PC-9 (cell line): Measurements from ENCODE around the gene PITX1. TPM values are rescaled to one million over a fixed set of nuclear protein-coding genes. Genes with fewer than 3 reads are reported as not detected.

Experiments
- BruUV-seq: library from RNA; stranded (reverse); fragments of 400-500 nt; replicated peaks from 2 replicates; lab custom pipeline; 2021; lab: Mats Ljungman, UMichigan
- CTCF ChIA-PET: fragments of 300-600 bp; sonication (Branson Sonifier 250); formaldehyde crosslinking; loops from one replicate; lab custom pipeline; 2022; ENCODE audit warnings: antibody characterized with exemption; lab: Charles Lee
- POLR2A ChIA-PET: fragments of 300-600 bp; sonication (Branson Sonifier 250); formaldehyde crosslinking; loops from one replicate; lab custom pipeline; 2022; ENCODE audit warnings: antibody characterized with exemption; ENCODE audit not compliant: unreplicated experiment; lab: Charles Lee
- DNase-seq, 2 experiments: peaks; one replicate each; pipeline versions ENCODE4 v3.0.0 to v3.0.0-alpha.2; 2015 to 2022; ENCODE audit warnings: mixed read lengths in 1 of 2
- H2AFZ ChIP-seq: fragments of 200-600 bp; sonication (generic); 2 replicates; pipeline ENCODE4 v1.8.1; 2017; ENCODE audit warnings: antibody characterized with exemption
- H3F3A ChIP-seq: fragments of 200-600 bp; sonication (generic); 2 replicates; pipeline ENCODE4 v1.8.1; 2017; ENCODE audit warnings: antibody characterized with exemption, mild to moderate bottlenecking, low read depth; ENCODE audit not compliant: insufficient read depth
- H3K27ac ChIP-seq: fragments of 200-600 bp; sonication (generic); 2 replicates; pipeline ENCODE4 v1.6.1; 2016; ENCODE audit warnings: mixed run types
- H3K27me3 ChIP-seq: fragments of 200-600 bp; sonication (generic); 2 replicates; pipeline ENCODE4 v1.6.1; 2016; ENCODE audit warnings: low read depth, mixed run types; ENCODE audit not compliant: insufficient read depth
- H3K36me3 ChIP-seq: fragments of 200-600 bp; sonication (generic); 2 replicates; pipeline ENCODE4 v1.6.1; 2016; ENCODE audit warnings: low read depth, mixed run types
- H3K4me1 ChIP-seq: fragments of 200-600 bp; sonication (generic); replicated peaks from 2 replicates; pipeline ENCODE4 v1.6.1; 2016; ENCODE audit warnings: mixed run types; ENCODE audit not compliant: insufficient read depth
- H3K4me2 ChIP-seq: fragments of 200-600 bp; sonication (generic); 2 replicates; pipeline ENCODE4 v1.6.1; 2017; ENCODE audit warnings: mixed run types
- H3K4me3 ChIP-seq: fragments of 200-600 bp; sonication (generic); 2 replicates; pipeline ENCODE4 v1.6.1; 2016; ENCODE audit warnings: mixed run types
- H3K79me2 ChIP-seq: fragments of 200-600 bp; sonication (generic); 2 replicates; pipeline ENCODE4 v1.6.1; 2017; ENCODE audit warnings: low read depth, mixed run types
- H3K9me2 ChIP-seq: fragments of 200-600 bp; sonication (generic); 2 replicates; pipeline ENCODE4 v1.8.1; 2017; ENCODE audit warnings: mild to moderate bottlenecking; ENCODE audit not compliant: insufficient read depth
- H3K9me3 ChIP-seq: fragments of 200-600 bp; sonication (generic); 2 replicates; pipeline ENCODE4 v1.8.1; 2016; ENCODE audit warnings: low read depth; ENCODE audit not compliant: insufficient read depth
- H4K20me1 ChIP-seq: fragments of 200-600 bp; sonication (generic); 2 replicates; pipeline ENCODE4 v1.8.1; 2017; ENCODE audit not compliant: insufficient read depth
- CTCF ChIP-seq: fragments of 200-600 bp; sonication (generic); conservative IDR thresholded peaks from 2 replicates; pipeline ENCODE4 v1.6.1; 2017; ENCODE audit warnings: mixed run types, antibody characterized with exemption, mild to moderate bottlenecking, moderate library complexity
- EZH2 ChIP-seq: fragments of 200-600 bp; sonication (generic); IDR thresholded peaks from 2 replicates; pipeline ENCODE4 v1.8.0; 2017; ENCODE audit warnings: antibody characterized with exemption, low read depth
- intact Hi-C: fragments of 100-400 bp; cut with micrococcal nuclease; formaldehyde crosslinking; loops from one replicate; pipeline ENCODE4 v1.10.0; 2022; ENCODE audit not compliant: unreplicated experiment
- total RNA-seq: library from RNA; stranded (reverse); gene quantifications from 2 replicates; pipeline ENCODE4 v1.2.3, GENCODE V29; 2021

Gene PITX1
- total RNA-seq, 1 experiment from 2014 or later: 27.8 TPM

- no peak overlapping the region for H3K4me2 ChIP-seq
- ChIA-PET CTCF (no interaction called here), POLR2A (no interaction called here)
- peaks cover under 1% of the 10 kb centered on the region; the same call in 1 of the 2 replicates for H3F3A ChIP-seq
- no peaks in the 10 kb centered on the region for H3K9me2 ChIP-seq
- H2AFZ ChIP-seq: no peak overlapping the region
- intact Hi-C loops: loop anchor here (10.0 kb wide), 1 partner anchor 45 kb away; the partner anchor contains the start of gene PITX1
- peaks cover 12% of the 10 kb centered on the region; the same call in 1 of the 2 replicates for H3K9me3 ChIP-seq
- H3K79me2 ChIP-seq: no peaks in the 10 kb centered on the region
- BruUV-seq: no TSS peak
- no peak overlapping the region for H3K4me3 ChIP-seq
- TF ChIP-seq CTCF (no peak), EZH2 (no peak)
- H3K36me3 ChIP-seq: peaks cover 5% of the 10 kb centered on the region; the same call in 1 of the 2 replicates
- peaks cover 14% of the 10 kb centered on the region for H3K4me1 ChIP-seq
- no peaks in the 10 kb centered on the region for H4K20me1 ChIP-seq
- no peak overlapping the region for H3K27ac ChIP-seq
- no peak for DNase-seq
- no peaks in the 10 kb centered on the region for H3K27me3 ChIP-seq
Measured at GRCh38 chr5:135079760-135080159, 45.7 kb upstream of the PITX1 start.

GRCh38 chr5:135079099-135079681 lies 45.2 kb upstream of the PITX1 start:
- H2AFZ ChIP-seq: no peak overlapping the region
- H3K36me3 ChIP-seq: peaks cover 5% of the 10 kb centered on the region; the same call in 1 of the 2 replicates
- no peaks in the 10 kb centered on the region for H3K9me2 ChIP-seq
- CTCF ChIA-PET: no interaction called here
- POLR2A ChIA-PET: no interaction called here
- no peak for DNase-seq
- no peak overlapping the region for H3K4me3 ChIP-seq
- H3K27ac ChIP-seq: no peak overlapping the region
- H3K9me3 ChIP-seq: peaks cover 12% of the 10 kb centered on the region; the same call in 1 of the 2 replicates
- H4K20me1 ChIP-seq: no peaks in the 10 kb centered on the region
- TF ChIP-seq EZH2: no peak
- TF ChIP-seq CTCF: no peak
- H3K27me3 ChIP-seq: no peaks in the 10 kb centered on the region
- intact Hi-C loops: no loop called here
- no peak overlapping the region for H3K4me2 ChIP-seq
- no TSS peak for BruUV-seq
- H3K79me2 ChIP-seq: no peaks in the 10 kb centered on the region
- H3K4me1 ChIP-seq: peaks cover 8% of the 10 kb centered on the region
- H3F3A ChIP-seq: no peaks in the 10 kb centered on the region; the same call in 1 of the 2 replicates

- Histone ChIP-seq H3K9me3 (peaks cover 12% of the 10 kb centered on the region; the same call in 1 of the 2 replicates), H3K27me3 (no peaks in the 10 kb centered on the region), H3K36me3 (no peaks in the 10 kb centered on the region), H3F3A (no peaks in the 10 kb centered on the region), H3K4me2 (no peak overlapping the region), H3K4me3 (no peak overlapping the region), H4K20me1 (no peaks in the 10 kb centered on the region), H3K27ac (no peak overlapping the region), H3K4me1 (no peaks in the 10 kb centered on the region), H2AFZ (no peak overlapping the region), H3K9me2 (no peaks in the 10 kb centered on the region), H3K79me2 (no peaks in the 10 kb centered on the region)
- no peak for DNase-seq
- ChIA-PET POLR2A (no interaction called here), CTCF (interaction anchor here (0.6 kb wide), 1 partner anchor 59 kb away, joined by 3 read pairs; no protein-coding TSS in a partner anchor)
- BruUV-seq: no TSS peak
- intact Hi-C loops: no loop called here
- no peak for TF ChIP-seq CTCF
- no peak for TF ChIP-seq EZH2
Measured at GRCh38 chr5:135076801-135077200, 42.8 kb upstream of the PITX1 start.
